GM03348 (cell line): ENCODE measurements around the gene FUT8.
A peak's percentile ranks its signal among the peaks of the same experiment; 100 is the strongest.
"Not testable (repeated sequence)": the region's sequence is repeated elsewhere in the genome, so short reads cannot be mapped to it uniquely, and the experiment has no call there.

Experiments
- DNase-seq: peaks from one replicate; pipeline ENCODE4 v3.0.0; 2012; ENCODE audit warnings: low spot score

The FUT8 gene

DNA sequence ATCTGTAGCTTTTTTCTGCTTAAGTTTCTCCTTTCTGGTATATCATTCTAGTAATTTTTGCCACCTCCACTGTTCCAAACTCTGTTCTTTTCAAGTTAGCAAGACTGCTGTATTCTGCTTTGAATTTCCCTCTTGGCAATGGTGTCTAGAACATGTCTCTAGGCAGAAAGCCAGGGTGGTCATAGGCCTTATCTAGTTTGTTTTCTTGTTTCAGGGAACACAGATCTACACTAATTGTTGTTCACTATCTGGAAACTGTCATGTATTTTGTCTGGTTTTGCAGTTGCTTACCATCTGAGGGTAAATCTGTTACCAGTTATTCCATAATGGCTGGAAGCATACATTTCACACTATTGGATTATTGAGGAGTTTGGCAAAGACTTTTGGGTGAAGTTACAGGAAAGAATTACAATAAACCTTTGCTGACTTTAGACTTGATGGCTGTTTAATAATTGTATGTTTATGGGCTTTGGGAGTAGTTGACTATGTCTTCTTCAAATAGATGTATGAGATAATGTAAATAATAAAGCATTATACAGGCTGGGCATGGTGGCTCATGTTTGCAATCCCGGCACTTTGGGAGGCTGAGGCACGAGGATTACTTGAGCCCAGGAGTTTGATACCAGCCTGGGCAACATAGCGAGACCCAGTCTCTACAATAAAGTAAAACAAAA, 41.4 kb downstream of the FUT8 start:
- DNase-seq = no peak

DNA sequence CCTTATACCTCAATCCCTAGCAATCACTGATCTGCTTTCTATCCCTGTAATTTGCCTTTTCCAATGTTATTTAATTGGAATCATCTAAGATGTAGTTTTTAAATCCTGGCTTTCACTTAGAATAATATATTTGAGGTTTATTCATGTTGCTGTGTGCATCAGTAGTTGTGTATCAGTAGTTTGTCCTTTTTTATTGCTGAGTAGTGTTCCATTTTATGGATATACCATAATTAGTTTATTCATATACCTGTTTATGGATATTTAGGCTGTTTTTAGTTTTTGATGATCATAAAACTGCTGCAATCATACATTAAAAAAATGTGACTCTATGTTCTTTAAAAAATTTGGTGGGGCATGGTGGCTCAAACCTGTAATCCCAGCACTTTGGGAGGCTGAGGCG, 43.7 kb downstream of the FUT8 start:
- no peak for DNase-seq

DNA sequence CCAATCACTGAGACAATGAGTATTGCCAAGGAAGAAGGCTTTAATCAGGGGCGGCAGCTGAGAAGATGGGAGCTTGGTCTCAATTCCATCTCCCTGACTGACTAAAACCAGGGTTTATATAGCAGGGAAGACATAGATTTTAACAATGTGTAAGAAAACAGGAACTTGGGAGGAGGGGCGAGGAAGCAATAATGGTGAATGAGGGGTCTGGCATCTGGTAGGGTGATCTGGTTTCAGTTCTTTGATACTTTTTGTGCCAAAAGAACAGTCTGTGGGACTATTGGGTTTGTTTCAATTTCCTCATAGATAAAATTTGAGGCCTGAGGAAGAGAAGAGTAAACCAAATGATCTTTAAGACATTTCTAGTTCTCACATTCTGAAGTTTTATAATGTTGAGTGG, 49.2 kb downstream of the FUT8 start:
- peak; percentile 14 for DNase-seq

DNA sequence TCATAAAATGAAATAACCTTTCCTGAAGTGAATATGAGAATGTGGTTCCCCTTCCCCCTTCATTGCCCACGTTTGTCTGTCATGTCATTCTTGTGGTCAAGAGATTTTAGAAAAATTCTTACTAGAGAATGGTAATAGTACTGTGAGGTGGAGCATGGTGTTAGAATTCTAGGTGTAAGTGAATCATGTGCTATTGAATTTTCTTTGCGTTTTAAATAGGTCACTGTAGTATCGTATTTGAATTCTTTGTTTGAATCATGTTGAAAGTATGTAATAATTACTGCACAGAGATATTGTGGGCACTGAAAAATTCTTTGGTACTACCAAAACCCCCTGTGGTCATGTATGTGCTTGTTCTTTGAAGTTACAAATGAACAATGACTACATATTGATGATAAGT, 49.9 kb downstream of the FUT8 start:
- peak; percentile 52 for DNase-seq

DNA sequence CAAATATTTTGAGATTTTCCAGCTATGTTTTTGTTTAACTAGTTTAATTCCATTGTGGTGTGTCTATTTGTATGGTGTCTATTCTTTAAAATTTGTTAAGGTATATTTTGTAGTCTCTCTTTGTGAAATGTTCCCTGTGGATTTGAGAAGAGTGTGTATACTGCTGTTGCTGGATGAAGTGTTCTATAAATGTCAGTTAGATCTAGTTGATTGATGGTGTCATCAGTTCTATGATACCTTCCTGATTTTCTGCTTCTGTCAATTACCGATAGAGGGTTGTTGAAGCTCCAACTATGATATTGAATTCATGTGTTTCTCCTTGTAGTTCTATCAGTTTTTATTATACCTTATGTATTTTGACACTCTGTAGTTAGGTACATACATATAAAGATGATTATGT, 53.1 kb downstream of the FUT8 start:
- no peak for DNase-seq

DNA sequence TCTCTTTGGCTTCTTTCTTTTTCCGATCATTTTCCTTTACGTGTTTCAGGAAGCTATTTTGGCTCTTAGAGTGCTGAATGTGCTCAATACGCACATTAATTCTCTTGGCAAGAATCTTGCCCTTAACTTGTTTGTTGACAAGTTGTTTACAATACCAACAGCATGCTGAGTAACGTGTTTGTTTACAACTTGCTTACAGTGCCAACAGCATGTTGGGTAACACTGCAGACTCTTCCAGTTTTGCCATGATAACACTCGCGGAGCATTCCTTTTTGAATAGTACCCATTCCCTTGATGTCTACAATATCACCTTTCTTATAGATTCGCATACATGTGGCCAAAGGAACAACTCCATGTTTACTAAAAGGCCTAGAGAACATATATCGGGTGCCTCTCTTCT, 55.4 kb downstream of the FUT8 start:
- DNase-seq = not testable (repeated sequence)

DNA sequence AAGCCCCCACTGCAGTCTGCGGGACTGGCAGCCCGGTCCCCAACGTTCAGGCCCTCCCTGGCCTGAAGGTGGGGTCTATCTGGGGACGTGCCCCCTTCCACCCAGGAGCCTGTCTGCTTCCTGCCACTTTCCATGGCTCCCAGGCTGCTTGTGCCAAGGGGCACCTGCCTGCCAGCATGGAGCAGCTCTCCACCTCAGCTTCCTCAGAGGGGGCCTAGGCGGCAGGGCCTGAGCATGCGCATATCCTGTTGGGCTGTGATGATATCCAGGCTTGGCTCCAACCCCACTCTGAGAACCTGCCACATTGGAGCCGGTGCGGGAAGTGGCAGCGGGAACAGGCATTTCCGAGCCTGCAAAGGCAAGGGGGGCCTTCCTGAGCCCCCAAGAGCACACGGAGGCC, 57.4 kb downstream of the FUT8 start:
- DNase-seq = no peak

DNA sequence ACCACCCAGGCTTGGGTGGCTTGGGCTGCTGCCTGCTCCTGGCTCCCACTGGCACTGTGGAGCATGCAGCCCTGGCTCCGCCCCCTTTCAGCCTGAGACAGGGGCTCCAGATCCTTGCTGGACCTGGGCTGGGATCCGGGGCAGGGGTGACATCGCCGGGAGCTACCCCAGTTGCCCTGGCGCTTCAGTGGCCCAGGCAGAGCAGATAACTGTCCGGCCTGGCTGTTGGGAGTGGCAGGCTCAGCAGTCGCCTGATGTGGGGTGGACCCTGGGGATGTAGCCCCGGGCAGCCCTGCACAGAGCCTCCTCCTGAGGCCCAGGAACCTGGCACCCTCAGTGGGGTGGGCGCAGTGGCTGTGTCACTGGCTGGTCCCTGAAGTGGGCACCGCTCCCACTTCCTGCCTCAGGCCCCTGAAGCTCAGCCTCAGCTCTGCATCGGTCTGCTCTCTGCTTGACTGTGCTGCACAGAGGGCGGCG, 57.9 kb downstream of the FUT8 start:
- no peak for DNase-seq

DNA sequence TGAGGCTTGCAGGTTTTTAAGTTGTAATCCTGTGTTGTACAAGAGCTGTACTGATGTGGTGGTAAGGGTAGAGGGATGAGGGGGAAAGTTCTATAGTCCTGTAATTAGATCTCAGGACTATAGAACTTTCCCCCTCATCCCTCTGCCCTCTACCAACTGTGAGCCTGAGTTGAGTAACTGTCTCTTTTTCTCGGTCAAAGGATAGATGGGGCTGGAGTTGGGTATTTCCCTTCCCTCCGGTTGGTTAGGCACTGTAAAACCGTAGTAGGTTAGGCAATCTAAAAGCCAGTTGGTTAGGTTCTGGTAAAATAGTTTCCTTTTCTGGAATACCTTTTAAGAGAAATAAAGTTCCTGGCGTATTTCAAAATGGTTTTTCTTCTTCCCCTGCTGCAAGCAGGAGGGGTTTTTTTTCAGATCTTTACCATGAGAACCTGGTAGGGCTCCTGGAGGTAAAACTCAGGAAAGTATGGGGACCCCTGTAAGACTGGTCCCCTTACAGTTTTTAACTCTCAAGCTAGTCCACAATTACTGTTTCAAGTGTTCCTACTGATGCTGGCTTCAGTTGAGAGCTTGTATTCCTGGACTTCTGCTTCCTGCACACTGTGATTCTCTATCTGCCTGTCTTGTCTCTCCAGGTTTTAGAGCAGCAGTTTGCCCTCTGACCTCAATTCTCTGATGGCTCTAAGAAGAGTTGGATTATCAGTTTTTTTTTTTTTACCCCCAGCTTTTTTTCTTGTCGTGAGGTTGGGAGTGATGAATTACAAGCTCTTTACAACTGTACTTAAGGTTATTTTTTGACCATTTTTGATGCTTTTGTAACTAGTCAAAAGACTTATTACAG, 58.7 kb downstream of the FUT8 start:
- DNase-seq = no peak

DNA sequence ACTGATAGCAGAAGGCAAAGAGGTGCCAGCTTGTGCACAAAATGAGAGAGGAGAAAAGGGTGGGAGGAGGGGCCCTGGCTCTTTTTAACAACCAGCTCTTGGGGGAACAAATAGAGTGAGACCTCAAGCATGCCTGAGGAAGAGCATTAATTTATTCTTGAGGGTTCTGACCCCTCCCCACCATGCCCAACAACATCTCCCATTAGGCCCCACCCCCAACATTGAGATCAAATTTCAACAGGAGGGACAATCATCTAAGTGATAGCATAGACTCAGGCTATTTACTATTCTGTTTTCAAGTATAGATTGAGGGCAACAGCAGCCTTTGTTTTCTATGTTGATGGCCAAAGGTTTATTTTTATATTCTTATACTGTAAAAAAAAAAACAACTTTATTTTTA, 59.7 kb downstream of the FUT8 start:
- DNase-seq = no peak

DNA sequence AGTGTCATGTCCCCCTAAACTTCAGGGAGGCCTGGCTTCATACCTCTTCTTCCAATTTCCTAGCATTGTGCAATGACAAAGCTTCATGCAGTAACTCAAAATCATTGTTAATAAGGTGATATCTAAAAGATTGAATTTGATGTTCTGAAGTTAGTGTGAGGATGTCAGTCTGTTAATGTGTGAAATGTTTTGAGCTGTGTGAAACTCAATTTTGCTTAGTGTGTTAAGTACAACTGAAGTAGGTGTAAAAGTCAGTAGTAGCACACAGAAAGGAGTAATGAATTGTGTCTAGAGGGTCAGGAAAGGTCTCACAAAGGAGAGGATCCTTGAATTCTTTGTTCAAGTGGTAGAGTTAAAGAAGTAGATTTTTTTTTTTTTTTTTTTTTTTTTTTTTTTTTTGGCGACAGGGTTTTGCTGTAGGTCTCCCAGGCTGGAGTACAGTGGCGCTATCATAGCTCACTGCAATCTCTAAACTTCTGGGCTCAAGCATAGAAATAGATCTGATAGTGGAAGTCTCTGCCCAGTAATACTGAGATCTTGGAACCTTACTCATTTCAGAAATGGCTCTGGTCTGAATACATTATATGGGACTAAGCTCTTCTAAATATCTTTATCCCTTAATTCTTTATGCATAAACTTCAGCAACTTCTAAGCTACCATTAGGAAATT, 63.9 kb downstream of the FUT8 start:
- DNase-seq = no peak

DNA sequence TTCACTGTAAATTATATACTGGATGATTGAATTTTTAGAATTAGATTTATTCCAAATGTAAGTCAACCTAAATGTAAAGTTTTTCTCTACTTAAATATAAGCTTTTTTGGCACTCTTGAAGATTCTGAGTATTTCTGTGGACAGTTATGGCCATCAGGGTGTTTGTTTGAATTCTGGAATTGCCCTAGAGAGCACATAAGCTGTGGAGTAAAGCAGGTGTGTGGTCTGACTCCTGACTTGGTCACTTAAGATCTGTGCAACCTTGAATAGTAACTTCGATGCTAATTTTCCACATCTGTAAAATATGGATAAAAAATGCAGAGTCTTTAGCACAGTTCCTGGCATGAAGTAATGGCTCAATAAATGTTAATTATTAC, 64.4 kb downstream of the FUT8 start:
- DNase-seq = no peak

DNA sequence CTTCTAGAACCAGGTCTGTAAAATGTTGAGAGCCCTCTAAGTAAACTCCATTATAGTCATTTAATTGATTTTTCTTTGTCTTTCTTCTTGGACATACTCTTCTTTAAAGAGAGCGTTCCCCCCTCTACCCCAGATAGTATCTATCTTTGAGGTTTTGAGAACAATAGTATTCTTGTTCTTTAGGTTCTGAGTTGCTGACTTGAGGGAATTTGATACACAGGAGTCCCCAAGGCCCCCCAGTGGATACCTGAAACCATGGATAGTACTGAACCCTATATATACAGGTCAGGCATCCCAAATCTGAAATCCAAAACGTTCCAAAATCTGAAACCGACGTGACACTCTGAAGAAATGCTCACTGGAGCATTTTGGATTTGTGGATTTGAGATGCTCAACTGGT, 65.5 kb downstream of the FUT8 start:
- no peak for DNase-seq

DNA sequence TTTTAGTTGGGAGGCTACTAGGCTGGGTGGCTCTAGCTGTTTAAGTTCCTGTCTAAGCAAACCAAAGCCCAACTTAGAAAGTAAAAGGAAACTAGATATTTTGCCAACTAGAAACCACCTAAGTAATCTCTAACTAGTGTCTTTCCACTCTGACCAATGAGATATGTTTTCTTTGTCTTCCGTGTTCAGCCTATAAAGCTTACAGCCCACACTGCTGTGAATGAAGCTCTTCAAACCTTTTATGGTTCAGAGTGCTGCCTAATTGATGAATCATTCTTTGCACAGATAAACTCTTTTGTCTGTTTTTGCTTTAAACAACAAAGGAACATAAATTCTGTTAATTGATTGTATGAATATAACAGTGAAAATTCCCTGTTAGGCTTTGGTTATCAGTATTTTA, 66.1 kb downstream of the FUT8 start:
- DNase-seq = peak; percentile 45

DNA sequence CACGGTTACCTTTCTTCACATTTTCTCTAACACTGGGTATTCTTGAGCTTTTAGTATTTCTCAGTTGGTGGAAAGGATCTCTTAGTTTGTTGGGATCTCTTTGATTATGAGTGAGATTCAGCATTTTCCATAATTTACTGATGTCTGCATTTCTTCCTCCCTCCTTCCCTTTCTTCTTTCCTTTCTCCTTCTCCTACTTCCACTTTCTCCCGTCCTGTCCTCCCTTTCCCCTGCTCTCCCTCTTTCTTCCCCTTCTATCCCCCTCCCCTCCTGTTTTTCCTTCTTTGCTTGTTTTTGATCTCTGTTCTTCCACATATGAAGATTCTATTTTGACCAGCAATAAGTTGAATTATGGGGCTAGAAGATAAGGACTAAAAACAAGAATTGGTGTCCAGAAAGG, 66.9 kb downstream of the FUT8 start:
- DNase-seq = no peak

DNA sequence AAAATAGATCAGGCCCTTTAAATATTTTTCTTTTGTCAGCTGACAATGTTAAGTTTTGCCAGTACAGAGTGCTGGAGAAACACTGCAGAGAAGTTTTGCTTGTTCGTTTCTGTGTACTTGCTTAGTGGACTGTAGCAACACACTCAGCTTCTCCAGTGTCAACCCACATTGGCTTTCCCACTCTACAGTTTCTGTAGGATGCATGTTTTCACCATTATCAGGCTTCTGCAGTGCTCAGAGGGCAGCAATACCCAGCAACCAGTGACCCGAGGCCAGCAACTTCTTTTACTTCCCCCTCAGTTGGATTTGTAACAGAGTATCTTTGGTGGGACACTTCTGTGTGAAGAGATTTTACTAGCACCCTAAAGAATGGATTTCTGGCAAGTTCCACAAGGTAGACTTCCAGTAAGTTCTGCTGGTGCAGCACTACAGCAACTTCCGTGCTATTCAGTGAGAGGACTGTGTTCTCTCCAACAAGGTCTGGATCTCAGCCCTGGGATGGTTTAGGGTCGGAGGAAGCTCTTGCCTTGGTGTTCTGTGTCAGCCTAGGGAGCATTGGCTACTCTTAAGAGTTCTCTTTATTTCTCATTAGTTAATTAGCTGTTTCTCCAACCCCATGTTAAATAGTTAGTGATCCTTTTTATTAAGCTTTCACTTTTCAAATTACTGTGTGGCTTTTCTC, 70.4 kb downstream of the FUT8 start:
- DNase-seq = no peak

DNA sequence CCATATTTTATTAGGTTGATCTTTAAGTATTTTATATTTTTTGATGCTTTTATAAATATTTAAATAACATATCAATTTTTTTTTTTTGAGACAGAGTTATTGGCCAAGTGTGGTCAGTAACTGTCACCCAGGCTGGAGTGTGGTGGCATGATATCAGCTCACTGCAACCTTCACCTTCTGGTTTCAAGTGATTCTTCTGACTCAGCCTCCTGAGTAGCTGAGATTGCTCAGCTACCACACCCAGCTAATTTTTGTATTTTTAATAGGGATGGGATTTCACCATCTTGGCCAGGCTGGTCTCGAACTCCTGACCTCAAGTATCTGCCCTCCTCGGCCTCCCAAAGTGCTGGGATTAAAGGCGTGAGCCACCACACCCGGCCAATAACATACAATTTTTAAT, 71.1 kb downstream of the FUT8 start:
- DNase-seq = no peak

DNA sequence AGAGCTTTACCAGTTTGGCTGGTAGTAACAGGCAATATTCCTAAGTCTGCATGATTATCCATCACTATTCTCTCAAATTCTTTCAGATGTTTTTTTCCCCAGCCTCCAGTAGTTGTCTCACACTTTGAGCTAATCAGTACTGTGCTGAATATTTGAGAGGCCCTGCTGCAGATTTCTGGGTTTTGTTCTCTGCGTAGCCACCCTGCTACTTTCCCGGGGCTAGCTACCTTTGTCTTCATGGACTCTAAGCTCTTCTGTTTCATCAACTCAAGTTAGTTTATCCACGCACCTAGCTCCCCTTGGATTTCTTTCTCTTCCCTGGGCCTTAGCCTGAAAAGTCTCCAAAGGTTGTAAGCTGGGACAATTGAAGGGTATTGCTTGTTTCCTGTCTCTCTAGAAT, 73.0 kb downstream of the FUT8 start:
- no peak for DNase-seq

DNA sequence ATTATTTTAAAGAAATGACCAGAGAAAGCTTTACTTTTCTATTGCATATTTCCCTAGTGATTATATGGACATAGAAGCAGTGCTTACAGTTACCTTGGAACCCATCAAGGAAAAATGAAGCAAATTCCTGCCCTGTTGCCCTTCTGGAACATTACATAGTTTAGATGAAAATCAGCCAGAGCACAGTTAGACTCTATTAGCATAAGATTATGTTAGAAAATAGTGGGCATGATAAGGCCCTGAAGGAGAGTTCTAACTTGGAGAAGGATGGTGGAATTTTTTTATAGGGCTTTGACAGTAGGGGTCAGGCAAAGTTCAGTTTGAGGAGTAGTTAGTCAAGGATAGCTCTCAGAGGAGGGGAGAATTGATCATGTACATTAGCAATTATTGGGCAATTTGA, 74.3 kb downstream of the FUT8 start:
- no peak for DNase-seq

DNA sequence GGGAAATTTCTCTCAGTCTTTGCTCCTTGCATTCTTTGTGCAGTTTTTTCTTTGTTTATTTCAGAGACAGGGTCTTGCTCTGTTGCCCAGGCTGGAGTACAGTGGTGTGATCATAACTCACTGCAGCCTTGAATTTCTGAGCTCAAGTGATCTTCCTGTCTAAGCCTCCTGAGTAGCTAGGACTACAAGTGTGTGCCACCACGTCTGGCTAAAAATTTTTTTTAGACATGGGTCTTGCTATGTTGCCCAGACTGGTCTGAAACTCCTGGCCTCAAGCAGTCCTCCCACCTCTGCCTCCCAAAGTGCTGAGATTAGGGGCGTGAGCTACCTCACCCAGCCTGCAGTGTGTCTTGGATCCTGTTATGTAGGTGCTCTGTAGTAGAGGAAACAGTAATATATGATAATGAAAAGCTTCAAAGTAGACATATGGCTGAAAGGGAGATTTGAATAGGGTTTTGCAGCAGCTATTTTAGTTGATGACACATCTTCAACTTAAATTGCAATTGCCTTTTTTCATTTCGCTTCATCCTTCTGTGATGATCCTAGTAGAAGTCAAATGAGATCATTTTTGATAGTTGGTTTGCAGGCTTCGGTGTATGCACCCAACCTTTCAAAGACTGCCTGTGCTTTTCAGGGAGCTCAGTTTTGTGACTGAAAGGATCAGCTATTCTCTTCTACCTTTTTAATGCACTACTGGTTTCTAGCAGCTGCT, 75.4 kb downstream of the FUT8 start:
- no peak for DNase-seq

DNA sequence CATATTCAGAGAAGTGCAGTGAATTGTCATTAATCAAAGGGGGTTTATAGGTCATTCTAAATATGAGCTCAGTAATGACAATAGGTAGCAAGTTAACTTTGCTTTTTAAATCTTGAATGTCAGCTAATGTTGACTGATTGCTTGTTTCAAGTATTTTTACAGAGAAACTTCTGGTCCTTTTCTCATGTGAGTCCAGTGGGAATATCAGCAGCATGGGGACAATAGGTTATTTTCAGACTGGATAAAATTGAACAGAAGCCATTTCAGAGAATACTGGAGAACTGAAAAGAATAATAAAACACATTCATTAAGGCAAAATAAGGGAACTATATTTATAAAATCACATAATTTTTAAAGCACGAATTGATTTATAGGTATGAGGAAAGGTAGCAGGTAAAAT, 78.7 kb downstream of the FUT8 start:
- DNase-seq = no peak

DNA sequence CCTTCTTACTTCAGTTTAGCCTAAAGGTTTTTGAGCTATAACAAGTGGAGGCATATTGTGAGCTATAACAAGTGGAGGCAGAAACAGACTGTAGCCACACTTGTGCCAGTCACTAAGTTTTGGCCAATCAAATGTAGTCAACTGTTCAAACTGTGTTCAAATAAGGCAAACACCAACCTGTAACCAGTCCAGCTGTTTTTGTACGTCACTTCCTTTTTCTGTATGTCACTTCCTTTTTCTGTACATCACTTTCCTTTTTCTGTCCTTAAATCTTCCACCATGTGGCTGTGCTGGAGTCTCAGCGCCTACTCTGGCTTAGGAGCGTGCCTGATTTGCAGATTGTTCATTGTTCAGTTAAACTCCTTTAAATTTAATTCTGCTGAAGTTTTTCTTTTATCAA, 79.7 kb downstream of the FUT8 start:
- DNase-seq = no peak
